GM19035 (cell line): Measurements from ENCODE around the gene IPMK.
"Not testable (repeated sequence)": the region's sequence is repeated elsewhere in the genome, so short reads cannot be mapped to it uniquely, and the experiment has no call there.

Experiments used
- ATAC-seq: cut with Tn5 transposase; IDR thresholded peaks from one replicate; pipeline ENCODE4 v1.9.1; 2021; ENCODE audit not compliant: unreplicated experiment

Gene IPMK

GRCh38 chr10:58157076-58157766, 110.5 kb downstream of the IPMK start:
- ATAC-seq: no peak

- ATAC-seq: not testable (repeated sequence)
These were observed 111.8 kb downstream of the IPMK start for GRCh38 chr10:58155941-58156340.

- no peak for ATAC-seq
These were observed 113.9 kb downstream of the IPMK start for GRCh38 chr10:58153751-58154150.

- ATAC-seq: peak; percentile 89
These were observed 114.9 kb downstream of the IPMK start for GRCh38 chr10:58152673-58153263.

- no peak for ATAC-seq
These were observed 117.4 kb downstream of the IPMK start for GRCh38 chr10:58150290-58150689.

GRCh38 chr10:58143944-58144343, 123.8 kb downstream of the IPMK start:
- no peak for ATAC-seq
